ENCODE measurements around the gene FTH1. TPM values are rescaled to one million over a fixed set of nuclear protein-coding genes. Genes with fewer than 3 reads are reported as not detected.
"Not testable (repeated sequence)": the region's sequence is repeated elsewhere in the genome, so short reads cannot be mapped to it uniquely, and the experiment has no call there.

Gene FTH1
- total RNA-seq, 2 donors from 2014 or later: 2,265 to 2,787 TPM

GRCh38 chr11:62011881-62012280 lies 44.4 kb upstream of the FTH1 start:
- H3K27ac ChIP-seq: no peak overlapping the region
- no peak for DNase-seq (ENCODE audit: low spot score)
- H3K4me1 ChIP-seq: no peaks in the 10 kb centered on the region
- no peaks in the 10 kb centered on the region for H3K27me3 ChIP-seq
- H3K4me3 ChIP-seq: no peak overlapping the region
- TF ChIP-seq, protein P1, sequence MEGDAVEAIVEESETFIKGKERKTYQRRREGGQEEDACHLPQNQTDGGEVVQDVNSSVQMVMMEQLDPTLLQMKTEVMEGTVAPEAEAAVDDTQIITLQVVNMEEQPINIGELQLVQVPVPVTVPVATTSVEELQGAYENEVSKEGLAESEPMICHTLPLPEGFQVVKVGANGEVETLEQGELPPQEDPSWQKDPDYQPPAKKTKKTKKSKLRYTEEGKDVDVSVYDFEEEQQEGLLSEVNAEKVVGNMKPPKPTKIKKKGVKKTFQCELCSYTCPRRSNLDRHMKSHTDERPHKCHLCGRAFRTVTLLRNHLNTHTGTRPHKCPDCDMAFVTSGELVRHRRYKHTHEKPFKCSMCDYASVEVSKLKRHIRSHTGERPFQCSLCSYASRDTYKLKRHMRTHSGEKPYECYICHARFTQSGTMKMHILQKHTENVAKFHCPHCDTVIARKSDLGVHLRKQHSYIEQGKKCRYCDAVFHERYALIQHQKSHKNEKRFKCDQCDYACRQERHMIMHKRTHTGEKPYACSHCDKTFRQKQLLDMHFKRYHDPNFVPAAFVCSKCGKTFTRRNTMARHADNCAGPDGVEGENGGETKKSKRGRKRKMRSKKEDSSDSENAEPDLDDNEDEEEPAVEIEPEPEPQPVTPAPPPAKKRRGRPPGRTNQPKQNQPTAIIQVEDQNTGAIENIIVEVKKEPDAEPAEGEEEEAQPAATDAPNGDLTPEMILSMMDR (IDR thresholded peaks at IDR 0.05): no peak
- no peaks in the 10 kb centered on the region for H3K9me3 ChIP-seq
- H3K36me3 ChIP-seq: no peaks in the 10 kb centered on the region

GRCh38 chr11:62010935-62011528 lies 43.6 kb upstream of the FTH1 start:
- H3K27ac ChIP-seq: no peak overlapping the region
- no peak for DNase-seq (ENCODE audit: low spot score)
- no peaks in the 10 kb centered on the region for H3K27me3 ChIP-seq
- H3K4me3 ChIP-seq: no peak overlapping the region
- no peaks in the 10 kb centered on the region for H3K4me1 ChIP-seq
- no peaks in the 10 kb centered on the region for H3K9me3 ChIP-seq
- TF ChIP-seq, protein P1 (IDR thresholded peaks at IDR 0.05): no peak
- H3K36me3 ChIP-seq: no peaks in the 10 kb centered on the region

DNA sequence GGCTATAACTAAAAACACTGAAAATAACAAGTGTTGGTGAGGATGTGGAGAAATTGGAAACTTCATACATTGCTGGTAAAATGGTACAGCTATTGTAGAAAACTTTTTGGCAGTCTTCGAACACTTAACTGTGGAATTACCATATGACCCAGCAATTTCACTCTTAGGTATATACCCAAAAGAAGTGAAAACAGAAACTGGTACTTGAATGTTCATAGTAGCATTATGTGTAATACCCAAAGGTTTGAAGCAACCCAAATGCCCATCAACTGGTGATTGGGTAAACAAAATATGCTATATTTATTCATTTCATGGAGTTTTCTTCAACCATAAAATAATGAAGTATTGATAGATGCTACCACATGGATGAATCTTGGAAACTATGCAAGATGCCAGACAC lies 40.8 kb upstream of the FTH1 start:
- Histone ChIP-seq H3K27ac (no peak overlapping the region), H3K36me3 (no peaks in the 10 kb centered on the region), H3K4me3 (no peak overlapping the region), H3K27me3 (no peaks in the 10 kb centered on the region), H3K4me1 (peaks cover 0 to 17% of the 10 kb centered on the region in 2 donors), H3K9me3 (no peaks in the 10 kb centered on the region)
- TF ChIP-seq, protein P1 (IDR thresholded peaks at IDR 0.05): no peak
- DNase-seq (ENCODE audit: low spot score): no peak

DNA sequence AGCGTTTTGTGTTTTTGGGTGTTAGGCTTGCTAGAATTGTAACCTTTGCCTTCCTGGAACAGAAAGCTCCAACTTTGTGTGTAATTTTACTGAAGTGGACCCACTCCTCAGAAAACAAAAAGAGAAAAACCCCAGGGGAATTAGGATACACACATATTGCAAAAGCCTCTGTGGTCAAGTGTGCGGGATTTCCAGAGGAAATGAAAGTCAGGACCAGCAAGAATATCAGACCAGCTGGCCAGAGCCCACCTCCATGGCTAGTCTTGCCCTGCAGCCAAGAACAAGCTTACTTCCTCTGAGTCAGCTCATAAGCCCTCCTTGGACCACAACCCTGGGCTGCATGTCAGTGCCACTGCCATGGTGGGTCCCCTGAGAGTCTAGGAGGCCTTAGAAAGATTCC lies 37.0 kb upstream of the FTH1 start:
- Histone ChIP-seq H3K27me3 (no peaks in the 10 kb centered on the region), H3K9me3 (peaks cover 0 to 1% of the 10 kb centered on the region in 2 donors), H3K4me3 (no peak overlapping the region), H3K36me3 (no peaks in the 10 kb centered on the region), H3K27ac (peak overlapping the region in 1 of 2 donors; percentile 1), H3K4me1 (peaks cover 0 to 17% of the 10 kb centered on the region in 2 donors)
- TF ChIP-seq, protein P1 (IDR thresholded peaks at IDR 0.05): no peak
- peak; percentile 69 for DNase-seq (ENCODE audit: low spot score)

GRCh38 chr11:62002283-62002682 lies 34.8 kb upstream of the FTH1 start:
- H3K36me3 ChIP-seq; H3K27me3 ChIP-seq; H3K4me3 ChIP-seq; DNase-seq (ENCODE audit: low spot score); H3K27ac ChIP-seq; H3K9me3 ChIP-seq: not testable (repeated sequence)
- H3K4me1 ChIP-seq: peaks cover 0 to 17% of the 10 kb centered on the region in 2 donors

- H3K4me3 ChIP-seq: no peak overlapping the region
- TF ChIP-seq, protein P1 (IDR thresholded peaks at IDR 0.05): no peak
- H3K4me1 ChIP-seq: peaks cover 0 to 17% of the 10 kb centered on the region in 2 donors
- H3K9me3 ChIP-seq: peaks cover 0 to 6% of the 10 kb centered on the region in 2 donors
- H3K36me3 ChIP-seq: no peaks in the 10 kb centered on the region
- DNase-seq (ENCODE audit: low spot score): no peak
- no peak overlapping the region for H3K27ac ChIP-seq
- H3K27me3 ChIP-seq: no peaks in the 10 kb centered on the region
Measured at GRCh38 chr11:62001450-62002191, 34.2 kb upstream of the FTH1 start.
